Subcutaneous abdominal adipose tissue (tissue), 5 donors: ENCODE data around the gene MLN.

Experiments
- H3K27ac ChIP-seq: one replicate; pipeline ENCODE4 v1.7.0; 2013; ENCODE audit warnings: low read depth, mild to moderate bottlenecking, inconsistent platforms, low read length, moderate library complexity
- H3K27me3 ChIP-seq, 5 donors: one replicate each; pipeline ENCODE4 v1.7.0; 2013; ENCODE audit warnings: low read length in 5 of 5, inconsistent platforms in 1 of 5; ENCODE audit not compliant: control insufficient read depth in 5 of 5, insufficient read depth in 4 of 5
- H3K36me3 ChIP-seq, 5 donors: one replicate each; pipeline ENCODE4 v1.7.0; 2013; ENCODE audit warnings: low read length in 5 of 5; ENCODE audit not compliant: control insufficient read depth in 5 of 5, insufficient read depth in 5 of 5
- H3K4me1 ChIP-seq, 5 donors: one replicate each; pipeline ENCODE4 v1.7.0; 2013; ENCODE audit warnings: low read length in 5 of 5, mild to moderate bottlenecking in 3 of 5, moderate library complexity in 1 of 5; ENCODE audit not compliant: control insufficient read depth in 5 of 5, insufficient read depth in 5 of 5
- H3K4me3 ChIP-seq, 5 donors: one replicate each; pipeline ENCODE4 v1.7.0; 2013; ENCODE audit warnings: low read length in 5 of 5, low read depth in 1 of 5
- H3K9ac ChIP-seq, 5 donors: one replicate each; pipeline ENCODE4 v1.7.0; 2013; ENCODE audit warnings: low read length in 5 of 5, mild to moderate bottlenecking in 4 of 5, moderate library complexity in 3 of 5
- H3K9me3 ChIP-seq, 5 donors: one replicate each; pipeline ENCODE4 v1.7.0; 2013; ENCODE audit warnings: low read length in 5 of 5; ENCODE audit not compliant: control insufficient read depth in 5 of 5
- donor health status: healthy.
- donor health status: healthy.
- donor health status: healthy.
- donor health status: healthy.
- donor health status: healthy.

Gene MLN

GRCh38 chr6:33757906-33758305, 45.9 kb downstream of the MLN start:
- Histone ChIP-seq H3K27me3 (no peaks in the 10 kb centered on the region), H3K27ac (no peak overlapping the region), H3K36me3 (no peaks in the 10 kb centered on the region), H3K9me3 (no peaks in the 10 kb centered on the region), H3K4me1 (peaks cover 0 to 14% (median 8%) of the 10 kb centered on the region in 5 donors), H3K9ac (no peak overlapping the region), H3K4me3 (no peak overlapping the region)

DNA sequence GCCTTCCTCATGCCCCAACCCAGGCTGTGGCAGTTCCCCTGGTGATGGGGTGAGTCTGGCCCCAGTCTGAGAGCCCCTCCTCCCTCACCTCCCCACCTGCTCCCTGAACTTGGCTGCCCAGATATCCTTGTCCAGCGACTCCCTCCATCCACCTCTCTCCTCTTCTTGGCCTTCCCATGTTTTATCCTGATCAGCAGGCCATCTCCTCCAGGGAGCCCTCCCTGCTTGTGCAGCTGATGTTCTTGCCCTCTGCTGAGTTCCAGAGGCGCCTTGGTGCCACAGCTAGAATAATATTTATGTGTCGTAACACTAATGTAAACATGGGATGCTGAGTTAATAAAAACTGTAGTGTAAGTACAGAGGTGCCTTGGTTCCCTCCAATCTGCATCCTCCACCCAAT, 46.7 kb downstream of the MLN start:
- no peaks in the 10 kb centered on the region for H3K9me3 ChIP-seq
- no peak overlapping the region for H3K4me3 ChIP-seq
- H3K36me3 ChIP-seq: no peaks in the 10 kb centered on the region
- H3K27ac ChIP-seq: no peak overlapping the region
- peaks cover 0 to 12% (median 7%) of the 10 kb centered on the region in 5 donors for H3K4me1 ChIP-seq
- H3K9ac ChIP-seq: no peak overlapping the region
- H3K27me3 ChIP-seq: no peaks in the 10 kb centered on the region

- peaks cover 0 to 5% (median 0%) of the 10 kb centered on the region in 5 donors for H3K4me1 ChIP-seq
- no peaks in the 10 kb centered on the region for H3K36me3 ChIP-seq
- no peak overlapping the region for H3K27ac ChIP-seq
These were observed 47.4 kb downstream of the MLN start for GRCh38 chr6:33756211-33756954.

DNA sequence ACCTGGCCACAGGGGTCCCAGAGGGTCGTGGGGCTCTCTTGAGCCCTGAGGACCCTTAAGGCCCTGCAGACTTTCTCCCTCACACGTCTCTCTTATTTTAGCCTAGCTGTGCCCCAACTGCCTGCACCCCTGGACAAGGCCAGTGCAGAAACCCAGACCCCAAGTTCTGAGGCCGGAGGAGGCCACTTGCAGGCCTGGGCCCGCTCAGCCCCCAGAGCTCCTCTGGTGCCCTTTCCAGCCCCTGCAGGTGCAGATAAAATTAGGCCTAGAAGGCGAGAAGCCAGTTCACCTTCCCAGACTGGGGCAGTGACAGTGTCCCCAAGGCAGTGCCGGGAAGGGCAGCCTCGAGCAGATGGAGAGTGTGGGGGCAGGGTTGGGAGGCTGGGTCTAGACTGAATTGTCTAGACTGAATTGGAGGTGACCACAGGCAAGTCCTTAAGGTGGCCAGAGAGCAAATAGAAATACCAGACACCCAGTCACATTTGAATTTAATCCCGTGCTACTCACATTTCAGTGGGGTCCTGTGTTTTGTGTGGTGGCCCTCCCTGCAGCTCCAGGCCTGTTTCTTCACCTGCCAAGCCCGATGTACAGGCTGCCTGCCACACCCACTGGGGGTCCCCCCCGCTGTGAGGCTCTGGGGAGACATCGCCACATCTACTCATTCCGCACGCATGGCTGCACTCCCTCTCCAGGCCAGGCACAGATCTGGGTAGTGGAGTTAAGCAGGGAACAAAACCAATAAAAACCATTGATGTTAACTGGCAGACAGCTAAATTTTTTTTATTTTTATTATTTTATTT, 48.5 kb downstream of the MLN start:
- no peak overlapping the region for H3K27ac ChIP-seq
- no peaks in the 10 kb centered on the region for H3K36me3 ChIP-seq
- H3K9me3 ChIP-seq: no peaks in the 10 kb centered on the region
- peaks cover 0 to 12% (median 0%) of the 10 kb centered on the region in 5 donors for H3K4me1 ChIP-seq
- no peak overlapping the region for H3K9ac ChIP-seq
- peaks cover 0 to 3% (median 0%) of the 10 kb centered on the region in 5 donors for H3K27me3 ChIP-seq
- H3K4me3 ChIP-seq: no peak overlapping the region

More at GRCh38 chr6:33756211-33756954, 47.4 kb downstream of the MLN start:
- H3K9ac ChIP-seq: no peak overlapping the region
- no peaks in the 10 kb centered on the region for H3K9me3 ChIP-seq
- no peak overlapping the region for H3K4me3 ChIP-seq
- no peaks in the 10 kb centered on the region for H3K27me3 ChIP-seq

DNA sequence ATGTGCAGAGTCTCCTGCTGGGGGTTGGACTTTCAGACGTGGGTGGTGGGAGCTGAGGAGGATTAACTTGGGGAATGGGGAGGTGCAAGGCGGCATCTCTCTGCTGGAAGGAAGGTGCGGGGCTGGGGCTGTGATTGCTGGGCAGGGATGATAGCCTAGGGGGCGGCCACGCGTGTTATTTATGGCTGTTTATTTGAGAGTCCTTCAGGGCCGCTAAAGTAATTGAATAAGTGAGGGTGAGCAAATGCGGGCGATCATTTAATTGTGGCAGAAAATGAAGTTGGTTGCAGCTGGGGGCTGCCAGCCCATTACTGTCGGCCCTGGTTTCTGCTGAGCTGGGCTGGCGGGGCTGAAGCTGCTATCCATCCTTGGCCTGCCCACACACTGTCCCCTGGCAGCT, 49.6 kb downstream of the MLN start:
- H3K4me3 ChIP-seq: no peak overlapping the region
- H3K27ac ChIP-seq: no peak overlapping the region
- peaks cover 0 to 12% (median 0%) of the 10 kb centered on the region in 5 donors for H3K4me1 ChIP-seq
- peaks cover 0 to 3% (median 0%) of the 10 kb centered on the region in 5 donors for H3K27me3 ChIP-seq
- H3K36me3 ChIP-seq: no peaks in the 10 kb centered on the region
- no peak overlapping the region for H3K9ac ChIP-seq
- H3K9me3 ChIP-seq: no peaks in the 10 kb centered on the region

- Histone ChIP-seq H3K27me3 (peaks cover 0 to 9% (median 3%) of the 10 kb centered on the region in 5 donors), H3K9me3 (no peaks in the 10 kb centered on the region), H3K27ac (no peak overlapping the region), H3K4me1 (peaks cover 0 to 12% (median 0%) of the 10 kb centered on the region in 5 donors), H3K4me3 (no peak overlapping the region), H3K36me3 (no peaks in the 10 kb centered on the region), H3K9ac (no peak overlapping the region)
These were observed 51.2 kb downstream of the MLN start for GRCh38 chr6:33752646-33753015.

GRCh38 chr6:33751771-33752645, 51.8 kb downstream of the MLN start:
- Histone ChIP-seq H3K27ac (no peak overlapping the region), H3K4me3 (no peak overlapping the region), H3K9ac (no peak overlapping the region), H3K4me1 (peaks cover 0 to 12% (median 0%) of the 10 kb centered on the region in 5 donors), H3K27me3 (peaks cover 0 to 12% (median 3%) of the 10 kb centered on the region in 5 donors), H3K9me3 (no peaks in the 10 kb centered on the region), H3K36me3 (no peaks in the 10 kb centered on the region)

- H3K27me3 ChIP-seq: peaks cover 0 to 12% (median 9%) of the 10 kb centered on the region in 5 donors
- peaks cover 0 to 12% (median 0%) of the 10 kb centered on the region in 5 donors for H3K4me1 ChIP-seq
- H3K27ac ChIP-seq: no peak overlapping the region
- no peak overlapping the region for H3K9ac ChIP-seq
- H3K36me3 ChIP-seq: no peaks in the 10 kb centered on the region
- no peak overlapping the region for H3K4me3 ChIP-seq
- H3K9me3 ChIP-seq: no peaks in the 10 kb centered on the region
These were observed 53.4 kb downstream of the MLN start for GRCh38 chr6:33750244-33750991.

GRCh38 chr6:33749401-33749800, 54.4 kb downstream of the MLN start:
- H3K27me3 ChIP-seq: peaks cover 0 to 12% (median 12%) of the 10 kb centered on the region in 5 donors
- H3K9me3 ChIP-seq: no peaks in the 10 kb centered on the region
- no peaks in the 10 kb centered on the region for H3K36me3 ChIP-seq
- H3K4me3 ChIP-seq: no peak overlapping the region
- H3K4me1 ChIP-seq: peaks cover 0 to 12% (median 0%) of the 10 kb centered on the region in 5 donors
- no peak overlapping the region for H3K9ac ChIP-seq
- H3K27ac ChIP-seq: no peak overlapping the region
